ENCODE data around the gene TMED10. TPM values are rescaled to one million over a fixed set of nuclear protein-coding genes. Genes with fewer than 3 reads are reported as not detected.
"Not testable (repeated sequence)": the region's sequence is repeated elsewhere in the genome, so short reads cannot be mapped to it uniquely, and the experiment has no call there.

TMED10 gene
- total RNA-seq, 1 experiment from 2014 or later = 433 TPM

DNA sequence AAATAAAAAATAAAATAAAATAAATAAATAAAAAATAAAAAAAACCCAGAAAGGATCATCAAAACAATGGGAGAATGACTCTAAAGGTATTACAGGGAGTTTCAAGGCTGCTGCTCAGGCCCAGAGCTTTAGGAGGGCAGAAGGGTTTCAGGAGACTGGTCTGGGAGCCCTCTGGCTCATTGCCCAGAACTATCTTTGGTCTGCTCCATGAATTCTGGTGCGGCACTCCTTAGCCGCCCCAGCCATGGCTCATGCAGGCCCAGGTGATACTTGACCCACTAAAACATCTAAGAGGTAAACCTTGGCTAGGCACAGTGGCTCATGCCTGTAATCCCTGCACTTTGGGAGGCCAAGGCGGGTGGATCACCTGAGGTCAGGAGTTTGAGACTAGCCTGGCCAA is 14.7 kb upstream of the TMED10 start:
- DNase-seq (ENCODE audit: low spot score) = no peak

- no peak for DNase-seq (ENCODE audit: low spot score)
Measured at GRCh38 chr14:75190023-75190422, 13.6 kb upstream of the TMED10 start.

GRCh38 chr14:75188520-75189268 is 12.3 kb upstream of the TMED10 start:
- no peak for DNase-seq (ENCODE audit: low spot score)

DNA sequence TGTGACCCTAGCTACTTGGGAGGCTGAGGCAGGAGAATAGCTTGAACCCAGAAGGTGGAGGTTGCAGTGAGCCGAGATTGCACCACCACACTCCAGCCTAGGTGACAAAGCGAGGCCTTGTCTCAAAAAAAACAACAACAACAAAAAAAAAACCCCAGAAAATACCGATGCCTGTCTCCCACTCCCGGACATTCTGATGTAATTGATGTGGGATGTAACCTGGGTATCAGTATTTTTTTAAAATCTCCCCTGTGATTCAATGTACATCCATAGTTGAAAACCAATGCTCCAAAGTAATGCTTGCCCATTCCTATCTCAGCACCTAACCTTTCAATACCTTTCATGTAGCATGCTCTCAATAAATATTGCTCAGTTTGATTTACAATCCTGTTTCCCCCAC is 11.7 kb upstream of the TMED10 start:
- DNase-seq (ENCODE audit: low spot score) = no peak

DNA sequence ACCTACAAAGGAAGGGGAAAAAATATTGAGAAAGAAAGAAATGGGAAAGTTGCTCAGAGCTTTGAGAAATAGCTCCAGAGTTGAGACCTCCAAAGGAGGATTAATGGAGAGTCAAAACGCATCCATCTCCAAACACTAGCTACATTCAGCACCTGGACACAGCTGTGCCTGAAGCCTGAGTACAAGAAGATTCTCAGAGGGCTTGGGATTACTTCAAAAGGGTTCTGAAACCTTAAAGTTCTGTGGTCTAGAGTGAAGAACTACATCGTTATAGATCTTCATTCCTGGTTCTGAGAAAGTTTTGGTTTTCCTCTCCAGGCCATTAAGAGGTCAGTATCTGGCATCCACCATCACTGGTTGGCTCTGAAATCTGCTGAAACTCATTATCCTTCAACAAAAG is 10.5 kb upstream of the TMED10 start:
- DNase-seq (ENCODE audit: low spot score) = no peak

DNA sequence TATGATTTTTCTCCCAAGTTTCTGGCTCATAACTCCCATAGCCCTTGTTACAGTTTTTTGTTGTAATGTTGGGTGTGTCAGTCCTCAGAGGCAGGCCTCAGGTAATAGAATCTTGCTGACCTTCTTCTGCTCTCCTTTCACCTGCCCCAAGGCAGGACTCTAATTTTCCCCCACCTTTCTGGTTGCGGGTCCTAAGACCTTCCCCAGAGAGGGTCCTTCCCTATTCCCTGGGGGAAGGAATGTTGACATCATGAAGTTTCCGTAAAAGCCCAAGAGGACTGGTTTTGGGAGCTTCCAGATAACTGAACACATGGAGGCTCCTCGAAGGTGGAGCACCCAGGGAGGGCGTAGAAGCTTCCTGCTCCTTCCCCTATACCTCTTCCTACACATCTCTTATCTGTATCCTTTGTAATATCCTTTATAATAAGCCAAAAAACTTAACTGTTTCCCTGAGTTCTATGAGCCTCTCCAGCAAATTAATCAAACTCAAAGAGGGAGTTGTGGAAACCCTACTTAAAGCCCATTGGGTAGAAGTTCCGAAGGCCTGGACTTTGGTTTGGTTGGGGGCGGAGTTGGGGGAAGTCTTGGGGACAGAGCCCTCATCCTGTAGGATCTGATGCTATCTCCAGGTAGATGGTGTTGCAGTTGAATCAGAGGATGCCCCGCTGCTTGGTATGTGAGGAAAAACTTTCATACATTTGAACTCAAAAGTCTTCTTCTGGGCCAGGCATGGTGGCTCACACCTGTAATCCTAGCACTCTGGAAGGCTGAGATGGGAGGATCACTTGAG is 9.0 kb upstream of the TMED10 start:
- DNase-seq (ENCODE audit: low spot score) = no peak

DNA sequence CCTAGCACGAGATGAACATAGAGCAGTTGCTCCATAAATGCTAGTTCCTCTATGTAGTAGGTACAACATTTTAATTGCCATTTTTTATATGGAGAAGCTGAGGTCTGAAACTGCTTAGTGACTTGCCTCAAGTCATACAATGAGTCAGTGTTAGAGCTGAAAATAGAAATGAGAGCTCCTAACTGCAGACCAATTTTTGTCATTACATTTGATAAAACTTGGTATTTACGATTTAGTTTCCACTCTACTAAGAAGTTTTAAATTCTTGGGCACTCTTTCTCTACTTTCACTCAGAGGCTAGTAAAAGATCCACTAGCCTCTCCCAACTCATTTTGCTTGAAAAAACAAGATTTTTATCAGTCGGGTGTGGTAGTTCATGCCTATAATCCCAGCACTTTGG is 8.1 kb upstream of the TMED10 start:
- no peak for DNase-seq (ENCODE audit: low spot score)

DNA sequence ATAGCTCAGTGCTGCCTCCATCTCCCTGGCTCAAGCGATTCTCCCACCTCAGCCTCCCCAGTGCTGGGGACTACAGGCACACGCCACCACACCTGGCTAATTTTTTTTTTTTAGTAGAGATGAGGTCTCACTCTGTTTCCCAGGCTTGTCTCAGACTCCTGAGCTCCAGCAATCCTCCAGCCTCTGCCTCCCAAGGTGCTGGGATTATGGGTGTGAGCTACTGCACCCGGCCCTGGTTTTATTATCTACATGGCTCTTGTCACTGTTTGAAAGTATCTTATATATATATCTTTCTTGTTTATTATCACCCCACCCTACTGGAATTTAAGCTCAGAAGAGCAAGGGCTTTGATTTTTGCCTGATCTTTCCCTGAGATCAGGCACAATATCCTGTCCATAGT is 7.6 kb upstream of the TMED10 start:
- DNase-seq (ENCODE audit: low spot score) = no peak

GRCh38 chr14:75183225-75183624 is 6.8 kb upstream of the TMED10 start:
- no peak for DNase-seq (ENCODE audit: low spot score)

DNA sequence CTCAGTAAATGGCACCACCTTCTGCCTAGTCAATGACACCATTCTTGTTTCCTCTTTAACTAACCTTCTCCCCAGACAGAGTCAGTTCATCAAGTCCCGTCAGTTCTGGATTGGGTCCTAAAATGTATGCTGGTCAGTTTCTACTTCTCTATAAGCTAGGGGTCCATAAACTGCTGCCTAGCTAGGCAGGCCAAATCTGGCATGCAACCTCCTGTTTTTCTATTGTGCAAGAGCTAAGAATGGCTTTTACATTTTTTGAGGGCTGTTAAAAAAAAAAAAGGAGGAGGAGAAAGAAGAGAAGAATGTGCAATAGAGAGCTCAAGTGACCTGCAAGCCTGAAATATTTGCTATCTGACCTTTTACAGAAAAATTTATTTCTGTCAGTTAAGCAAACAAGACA is 6.4 kb upstream of the TMED10 start:
- no peak for DNase-seq (ENCODE audit: low spot score)

GRCh38 chr14:75182163-75182562 is 5.8 kb upstream of the TMED10 start:
- DNase-seq (ENCODE audit: low spot score) = not testable (repeated sequence)

DNA sequence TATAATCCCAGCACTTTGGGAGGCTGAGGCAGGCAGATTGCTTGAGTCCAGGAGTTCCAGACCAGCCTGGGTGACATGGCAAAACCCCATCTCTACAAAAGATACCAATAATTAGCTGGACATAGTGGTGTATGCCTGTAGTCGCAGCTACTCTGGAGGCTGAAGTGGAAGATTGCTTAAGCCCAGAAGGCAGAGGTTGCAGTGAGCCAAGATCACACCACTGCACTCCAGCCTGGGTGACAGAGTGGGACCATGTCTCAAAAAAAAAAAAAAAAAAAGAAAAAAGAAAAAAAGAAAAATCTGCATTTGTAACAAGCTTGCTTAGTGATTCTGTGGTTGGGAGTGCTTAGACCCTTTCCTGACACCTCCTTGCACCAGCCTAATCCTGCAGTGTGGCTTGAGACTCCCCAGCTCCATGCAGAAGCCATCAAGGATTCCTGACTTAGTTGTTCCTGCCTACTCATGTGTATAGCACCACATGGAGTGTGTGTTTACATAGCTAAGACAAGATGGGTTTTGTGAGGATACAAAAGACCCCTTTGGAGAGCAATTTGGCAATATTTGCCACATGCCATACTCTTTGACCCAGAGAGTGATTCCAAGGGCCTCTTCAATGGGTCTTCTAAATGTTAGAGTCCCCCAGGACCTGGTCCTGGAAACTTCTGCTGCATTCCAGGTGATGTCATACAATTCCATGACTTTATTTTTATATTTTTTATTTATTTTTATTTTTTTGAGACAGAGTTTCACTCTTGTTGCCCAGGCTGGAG is 5.1 kb upstream of the TMED10 start:
- DNase-seq (ENCODE audit: low spot score) = no peak

DNA sequence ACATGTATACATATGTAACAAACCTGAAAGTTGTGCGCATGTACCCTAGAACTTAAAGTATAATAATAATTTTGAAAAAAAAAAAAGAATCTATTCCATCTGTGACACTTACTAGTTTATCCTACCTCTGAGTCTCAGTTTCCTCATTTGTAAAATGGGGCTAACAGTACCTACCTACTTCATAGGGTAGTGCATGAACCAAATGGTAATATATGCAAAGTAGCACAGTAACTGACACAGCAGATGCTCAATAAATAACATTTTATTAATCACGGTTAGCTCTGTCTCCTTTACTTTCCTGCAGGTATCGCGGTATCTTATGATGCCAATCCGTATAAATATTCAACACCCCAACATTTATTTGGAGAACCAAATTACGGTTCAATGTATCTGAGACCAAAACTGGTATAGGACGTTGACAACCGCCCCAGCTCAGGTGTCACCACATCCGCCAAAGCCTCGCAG is 703 bp downstream of the TMED10 start:
- DNase-seq (ENCODE audit: low spot score) = no peak

DNA sequence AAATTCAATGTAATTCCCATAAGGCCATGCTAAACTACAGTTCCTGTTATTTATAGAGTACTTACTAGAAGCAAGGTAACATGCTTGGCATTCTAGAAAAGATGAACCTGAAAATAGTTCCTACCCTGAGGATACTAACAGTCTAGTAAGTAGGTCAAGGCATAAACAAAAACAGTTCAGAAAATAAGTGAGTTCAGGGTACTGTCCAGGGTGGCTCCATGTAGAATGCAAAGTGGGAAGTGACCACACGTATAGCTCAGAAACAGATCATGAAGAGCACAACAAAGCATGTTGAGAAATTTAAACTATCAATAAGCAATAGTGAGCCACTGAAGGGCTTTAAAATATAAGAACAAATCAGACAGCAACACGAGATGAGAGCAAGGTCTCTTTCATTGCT is 2.3 kb downstream of the TMED10 start:
- no peak for DNase-seq (ENCODE audit: low spot score)

- no peak for DNase-seq (ENCODE audit: low spot score)
Measured at GRCh38 chr14:75170772-75171171, 5.6 kb downstream of the TMED10 start.

- DNase-seq (ENCODE audit: low spot score) = no peak
Measured at GRCh38 chr14:75168586-75169335, 7.7 kb downstream of the TMED10 start.

GRCh38 chr14:75167325-75167724 is 9.1 kb downstream of the TMED10 start:
- no peak for DNase-seq (ENCODE audit: low spot score)

- no peak for DNase-seq (ENCODE audit: low spot score)
Measured at GRCh38 chr14:75165586-75166391, 10.6 kb downstream of the TMED10 start.

GRCh38 chr14:75164809-75165208 is 11.6 kb downstream of the TMED10 start:
- DNase-seq (ENCODE audit: low spot score) = no peak

- no peak for DNase-seq (ENCODE audit: low spot score)
Measured at GRCh38 chr14:75163677-75164076, 12.7 kb downstream of the TMED10 start.

DNA sequence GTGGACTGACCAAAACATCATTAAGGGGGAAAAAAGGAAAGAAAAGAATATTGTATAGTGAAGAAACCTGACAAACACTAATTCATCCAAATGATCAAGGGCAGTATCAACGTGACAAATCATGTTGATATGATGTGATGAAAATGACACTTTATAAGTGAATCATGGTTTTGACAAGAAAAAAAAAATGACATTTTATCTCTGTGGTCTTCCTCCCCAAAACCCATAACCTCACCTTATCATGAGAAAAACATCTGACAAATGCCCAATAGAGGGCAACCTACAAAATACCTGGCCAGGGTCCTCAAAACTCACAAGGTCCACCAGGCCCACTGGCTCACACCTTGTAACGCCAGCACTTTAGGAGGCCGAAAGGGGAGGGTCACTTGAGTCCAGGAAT is 13.8 kb downstream of the TMED10 start:
- DNase-seq (ENCODE audit: low spot score) = no peak
